Measurements from ENCODE around the gene ME1.

GRCh38 chr6:83258517-83258916, 172.3 kb downstream of the ME1 start:
- TF ChIP-seq CTCF (IDR thresholded peaks at IDR 0.05): no peak
- no peak for TF ChIP-seq POLR2A (IDR thresholded peaks at IDR 0.05)
